ENCODE data around the gene HEMGN.
"Not testable (repeated sequence)": the region's sequence is repeated elsewhere in the genome, so short reads cannot be mapped to it uniquely, and the experiment has no call there.

The HEMGN gene

GRCh38 chr9:97979788-97980478 lies 42.0 kb upstream of the HEMGN start:
- TF ChIP-seq GLIS3 (CRISPR knock-in tag; IDR thresholded peaks at IDR 0.05) (no peak), PPARA (CRISPR knock-in tag; IDR thresholded peaks at IDR 0.05; ENCODE audit: borderline replicate concordance) (no peak), ZFP30 (CRISPR knock-in tag; IDR thresholded peaks at IDR 0.05) (no peak), SNAI2 (CRISPR knock-in tag; IDR thresholded peaks at IDR 0.05) (no peak), ARNTL (CRISPR knock-in tag; IDR thresholded peaks at IDR 0.05; ENCODE audit: borderline replicate concordance, low read depth) (no peak), ZNF565 (CRISPR knock-in tag; conservative IDR thresholded peaks at IDR 0.05; ENCODE audit: low read depth) (no peak), BACH2 (CRISPR knock-in tag; IDR thresholded peaks at IDR 0.05; ENCODE audit: borderline replicate concordance) (no peak), TOX (CRISPR knock-in tag; IDR thresholded peaks at IDR 0.05; ENCODE audit: borderline replicate concordance) (no peak), TSHZ2 (CRISPR knock-in tag; IDR thresholded peaks at IDR 0.05) (no peak), ISL1 (CRISPR knock-in tag; IDR thresholded peaks at IDR 0.05) (no peak), RARB (CRISPR knock-in tag; IDR thresholded peaks at IDR 0.05) (no peak), ZNF8 (CRISPR knock-in tag; IDR thresholded peaks at IDR 0.05) (no peak), POU6F1 (CRISPR knock-in tag; IDR thresholded peaks at IDR 0.05; ENCODE audit: borderline replicate concordance, low read depth) (no peak), TCF4 (CRISPR knock-in tag; IDR thresholded peaks at IDR 0.05; ENCODE audit: borderline replicate concordance) (no peak), OSR1 (CRISPR knock-in tag; IDR thresholded peaks at IDR 0.05) (no peak), ESRRG (CRISPR knock-in tag; IDR thresholded peaks at IDR 0.05) (no peak), PATZ1 (CRISPR knock-in tag; IDR thresholded peaks at IDR 0.05; ENCODE audit: borderline replicate concordance) (no peak), ZC3H10 (CRISPR knock-in tag; IDR thresholded peaks at IDR 0.05) (no peak), CREB5 (CRISPR knock-in tag; IDR thresholded peaks at IDR 0.05; ENCODE audit: low read depth) (no peak)
- ATAC-seq: no peak

- TF ChIP-seq CSRNP3 (CRISPR knock-in tag; IDR thresholded peaks at IDR 0.05) (no peak), CSDC2 (CRISPR knock-in tag; IDR thresholded peaks at IDR 0.05) (no peak), ZNF565 (CRISPR knock-in tag; conservative IDR thresholded peaks at IDR 0.05; ENCODE audit: low read depth) (no peak), ZFP3 (CRISPR knock-in tag; IDR thresholded peaks at IDR 0.05) (no peak), GLIS3 (CRISPR knock-in tag; IDR thresholded peaks at IDR 0.05) (no peak), ARNTL (CRISPR knock-in tag; IDR thresholded peaks at IDR 0.05; ENCODE audit: borderline replicate concordance, low read depth) (no peak), TCF4 (CRISPR knock-in tag; IDR thresholded peaks at IDR 0.05; ENCODE audit: borderline replicate concordance) (no peak)
- no peak for ATAC-seq
Observed at GRCh38 chr9:97978371-97979130, 40.6 kb upstream of the HEMGN start.

- ATAC-seq: not testable (repeated sequence)
Observed at GRCh38 chr9:97976633-97977032, 38.7 kb upstream of the HEMGN start.
